ENCODE data around the gene TFF3. TPM values are rescaled to one million over a fixed set of nuclear protein-coding genes. Genes with fewer than 3 reads are reported as not detected.

The TFF3 gene
- total and polyA plus RNA-seq, 9 donors: 1.1 to 17.0 (median 2.9) TPM

DNA sequence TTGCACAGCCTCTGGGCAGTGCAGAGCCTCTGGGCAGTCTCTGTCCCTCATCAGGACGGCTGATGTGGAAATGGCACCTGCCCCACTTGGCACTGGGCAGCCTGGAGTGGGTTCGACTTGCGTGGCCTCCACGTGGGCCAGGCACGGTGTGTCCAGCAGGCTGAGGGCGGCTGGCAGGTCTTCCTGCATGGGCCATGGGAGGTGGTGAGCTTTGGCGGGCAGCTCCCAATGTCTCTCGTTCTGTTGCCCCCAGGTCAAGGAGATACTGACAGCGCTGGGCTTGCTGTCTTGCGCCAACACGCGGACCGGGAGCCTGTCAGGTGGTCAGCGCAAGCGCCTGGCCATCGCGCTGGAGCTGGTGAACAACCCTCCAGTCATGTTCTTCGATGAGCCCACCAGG, 33.2 kb downstream of the TFF3 start:
- no peaks in the 10 kb centered on the region for H3K4me1 ChIP-seq (ENCODE audit: control insufficient read depth, insufficient read depth, low read length)
- no peaks in the 10 kb centered on the region for H3K9me3 ChIP-seq (replicated peaks; ENCODE audit: control insufficient read depth, low read depth, low read length)
- WGBS (ENCODE audit: insufficient coverage): 94% methylated on average over 18 of the region's 18 CpGs
- H3K36me3 ChIP-seq (ENCODE audit: control insufficient read depth, insufficient read depth, low read length): peaks cover 1% of the 10 kb centered on the region
- no peaks in the 10 kb centered on the region for H3K27me3 ChIP-seq (ENCODE audit: control insufficient read depth, insufficient read depth, low read length)
- no peak overlapping the region for H3K4me3 ChIP-seq (ENCODE audit: low read length)
- no peak for DNase-seq
- no peak overlapping the region for H3K27ac ChIP-seq (ENCODE audit: low read length)

DNA sequence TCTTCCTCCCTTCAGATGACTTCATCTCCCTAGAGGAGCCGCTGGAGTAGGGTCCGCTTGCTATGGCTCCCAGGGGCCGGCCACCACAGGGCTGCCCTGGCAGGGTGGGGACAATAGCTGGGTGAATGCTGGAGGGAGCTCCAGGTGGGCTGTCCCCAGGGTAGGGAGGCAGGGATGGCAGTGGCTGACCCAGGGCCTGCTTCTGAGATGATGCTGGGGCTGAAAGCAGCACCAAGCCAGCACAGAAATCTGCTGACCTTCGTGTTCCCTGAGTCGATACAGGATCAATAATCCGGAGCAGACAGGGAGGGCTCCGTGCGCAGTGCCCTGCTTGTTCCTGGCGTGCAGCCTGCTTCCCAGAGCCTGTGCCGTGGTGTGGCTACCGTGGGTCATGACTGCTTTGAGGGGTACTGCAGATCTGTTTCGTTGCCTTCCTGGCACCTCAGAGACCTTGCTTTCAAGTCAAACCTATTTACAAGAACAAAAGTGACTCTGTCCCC, 34.0 kb downstream of the TFF3 start:
- WGBS (ENCODE audit: insufficient coverage): 89% methylated on average over 9 of the region's 12 CpGs
- no peak overlapping the region for H3K27ac ChIP-seq (ENCODE audit: low read length)
- no peak for DNase-seq
- H3K27me3 ChIP-seq (ENCODE audit: control insufficient read depth, insufficient read depth, low read length): no peaks in the 10 kb centered on the region
- H3K36me3 ChIP-seq (ENCODE audit: control insufficient read depth, insufficient read depth, low read length): no peaks in the 10 kb centered on the region
- no peak overlapping the region for H3K4me3 ChIP-seq (ENCODE audit: low read length)
- H3K4me1 ChIP-seq (ENCODE audit: control insufficient read depth, insufficient read depth, low read length): no peaks in the 10 kb centered on the region
- no peaks in the 10 kb centered on the region for H3K9me3 ChIP-seq (replicated peaks; ENCODE audit: control insufficient read depth, low read depth, low read length)

DNA sequence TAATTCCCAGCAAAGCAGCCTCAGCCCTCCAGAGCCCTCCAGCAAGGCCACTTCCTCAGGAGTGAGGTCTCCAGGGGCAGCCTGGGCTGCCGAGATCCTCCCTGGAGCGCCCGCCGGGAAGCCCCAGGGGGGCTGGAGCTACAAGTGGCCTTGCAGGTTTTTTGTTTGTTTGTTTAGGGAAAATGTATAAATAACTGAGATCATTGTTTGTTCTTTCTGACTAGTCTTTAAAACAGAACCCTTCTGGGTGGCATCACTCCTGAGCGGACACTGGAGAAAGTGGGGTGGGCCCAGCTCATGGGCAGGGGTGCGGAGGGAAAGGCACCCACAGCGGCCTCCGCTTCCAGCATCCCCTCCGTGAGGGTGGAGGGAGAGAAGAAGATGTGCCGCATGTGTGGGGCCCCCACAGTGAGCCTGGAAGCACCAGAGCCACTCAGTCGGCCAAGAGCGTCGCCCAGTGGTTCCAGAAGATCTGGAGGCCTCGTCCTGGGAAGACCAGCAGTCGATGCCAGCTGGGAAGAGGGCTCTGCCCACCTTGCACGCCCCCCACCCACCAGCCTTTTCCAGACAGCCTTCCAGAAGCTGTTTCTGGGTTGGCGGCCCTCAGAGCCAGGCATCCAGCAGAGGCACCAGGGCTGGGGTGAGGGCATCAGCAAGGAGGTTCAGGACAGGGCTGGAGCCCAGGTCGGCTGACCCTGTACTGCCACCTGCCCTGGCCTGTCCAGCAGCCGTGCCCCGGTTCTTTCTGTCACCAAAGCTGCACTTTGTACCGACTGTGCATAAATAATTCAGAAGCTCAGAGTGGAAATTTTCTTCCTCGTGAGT, 34.6 kb downstream of the TFF3 start:
- no peaks in the 10 kb centered on the region for H3K4me1 ChIP-seq (ENCODE audit: control insufficient read depth, insufficient read depth, low read length)
- 91% methylated on average over 19 of the region's 22 CpGs for WGBS (ENCODE audit: insufficient coverage)
- H3K27ac ChIP-seq (ENCODE audit: low read length): no peak overlapping the region
- no peaks in the 10 kb centered on the region for H3K36me3 ChIP-seq (ENCODE audit: control insufficient read depth, insufficient read depth, low read length)
- no peak overlapping the region for H3K4me3 ChIP-seq (ENCODE audit: low read length)
- H3K27me3 ChIP-seq (ENCODE audit: control insufficient read depth, insufficient read depth, low read length): no peaks in the 10 kb centered on the region
- DNase-seq: no peak
- no peaks in the 10 kb centered on the region for H3K9me3 ChIP-seq (replicated peaks; ENCODE audit: control insufficient read depth, low read depth, low read length)

DNA sequence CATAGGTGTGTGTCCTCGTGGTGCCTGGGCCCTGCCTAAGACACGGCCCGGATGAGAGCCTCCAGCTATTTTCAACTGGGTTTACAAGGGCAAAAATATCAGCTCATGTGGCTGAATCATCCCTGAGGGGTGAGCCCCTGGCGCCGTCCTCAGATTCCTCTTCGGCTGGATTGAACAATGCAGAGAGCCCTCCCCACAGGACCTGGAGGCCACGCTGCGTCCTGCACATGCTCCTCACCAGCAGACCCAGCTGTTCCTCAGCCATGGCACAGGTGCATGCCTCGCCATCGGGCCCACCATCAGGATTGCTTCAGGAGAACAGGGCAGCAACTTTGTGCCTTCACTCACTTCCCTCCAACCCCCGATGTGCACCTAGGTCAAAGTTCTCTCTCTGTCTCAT, 35.3 kb downstream of the TFF3 start:
- H3K4me1 ChIP-seq (ENCODE audit: control insufficient read depth, insufficient read depth, low read length): no peaks in the 10 kb centered on the region
- no peak overlapping the region for H3K27ac ChIP-seq (ENCODE audit: low read length)
- no peak overlapping the region for H3K4me3 ChIP-seq (ENCODE audit: low read length)
- no peaks in the 10 kb centered on the region for H3K9me3 ChIP-seq (replicated peaks; ENCODE audit: control insufficient read depth, low read depth, low read length)
- 79% methylated on average over 7 of the region's 11 CpGs for WGBS (ENCODE audit: insufficient coverage)
- no peak for DNase-seq
- H3K27me3 ChIP-seq (ENCODE audit: control insufficient read depth, insufficient read depth, low read length): no peaks in the 10 kb centered on the region
- H3K36me3 ChIP-seq (ENCODE audit: control insufficient read depth, insufficient read depth, low read length): no peaks in the 10 kb centered on the region

DNA sequence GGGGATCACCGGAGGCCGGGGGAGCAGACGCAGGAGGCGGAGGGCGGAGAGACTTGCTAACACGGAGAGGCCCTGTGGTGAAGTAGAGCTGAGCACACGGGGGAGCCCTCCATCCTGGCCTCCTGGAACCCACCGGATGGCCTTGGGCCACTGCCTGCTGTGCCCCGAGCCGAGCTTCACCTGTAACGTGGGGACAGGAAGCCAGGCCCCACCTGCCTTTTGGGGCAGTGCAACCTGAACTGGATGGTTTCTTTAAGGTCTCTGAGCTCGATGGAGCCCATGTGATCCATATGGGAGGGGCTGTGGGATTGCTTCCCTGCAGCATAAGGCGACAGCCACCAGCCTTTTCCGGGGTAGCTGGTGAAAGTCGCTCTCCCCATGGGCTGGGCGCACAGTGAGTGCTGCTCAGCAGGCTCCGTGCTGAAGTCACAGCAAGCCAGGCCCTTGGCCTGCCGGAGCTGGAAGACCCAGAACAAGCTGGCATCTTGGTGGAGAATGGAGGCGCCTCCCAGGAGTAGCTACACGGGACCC, 35.8 kb downstream of the TFF3 start:
- Histone ChIP-seq H3K4me3 (ENCODE audit: low read length) (no peak overlapping the region), H3K9me3 (replicated peaks; ENCODE audit: control insufficient read depth, low read depth, low read length) (no peaks in the 10 kb centered on the region), H3K27ac (ENCODE audit: low read length) (no peak overlapping the region), H3K27me3 (ENCODE audit: control insufficient read depth, insufficient read depth, low read length) (no peaks in the 10 kb centered on the region), H3K36me3 (ENCODE audit: control insufficient read depth, insufficient read depth, low read length) (no peaks in the 10 kb centered on the region), H3K4me1 (ENCODE audit: control insufficient read depth, insufficient read depth, low read length) (no peaks in the 10 kb centered on the region)
- DNase-seq: no peak
- WGBS (ENCODE audit: insufficient coverage): 77% methylated on average over 20 of the region's 20 CpGs

DNA sequence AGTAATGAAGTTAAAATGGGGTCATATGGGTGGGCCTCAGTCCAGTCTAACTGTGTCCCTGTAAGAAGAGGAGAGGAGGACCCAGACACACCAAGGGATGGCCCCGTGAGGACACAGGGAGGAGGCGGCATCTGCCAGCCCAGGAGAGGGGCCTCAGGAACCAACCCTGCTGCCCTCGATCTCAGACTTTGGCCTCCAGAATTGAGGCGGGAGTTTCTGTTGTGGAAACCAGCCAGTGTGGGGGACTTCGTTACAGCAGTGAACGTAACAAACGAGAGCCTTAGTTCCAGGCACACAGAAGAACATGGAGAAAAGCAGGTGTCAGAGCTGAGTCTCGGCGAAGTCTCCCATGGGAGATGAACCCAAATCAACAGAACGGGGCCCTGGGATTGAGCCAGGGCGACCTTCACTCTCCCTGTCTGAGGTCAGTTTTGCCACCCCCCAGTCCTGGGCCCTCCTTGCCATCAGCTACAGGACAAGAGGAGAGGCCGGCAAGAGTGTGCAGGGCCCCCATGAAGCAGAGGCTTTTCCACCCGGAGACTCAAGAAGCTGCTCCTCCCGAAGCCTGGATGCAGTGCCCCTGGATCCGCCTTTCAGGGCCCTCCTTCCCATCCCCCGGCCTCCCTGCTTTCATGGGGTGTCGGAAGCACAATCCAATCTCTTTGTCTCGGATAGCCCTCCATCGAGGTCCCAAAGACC, 36.6 kb downstream of the TFF3 start:
- no peak overlapping the region for H3K4me3 ChIP-seq (ENCODE audit: low read length)
- no peak overlapping the region for H3K27ac ChIP-seq (ENCODE audit: low read length)
- H3K9me3 ChIP-seq (replicated peaks; ENCODE audit: control insufficient read depth, low read depth, low read length): no peaks in the 10 kb centered on the region
- no peaks in the 10 kb centered on the region for H3K36me3 ChIP-seq (ENCODE audit: control insufficient read depth, insufficient read depth, low read length)
- DNase-seq: no peak
- H3K27me3 ChIP-seq (ENCODE audit: control insufficient read depth, insufficient read depth, low read length): no peaks in the 10 kb centered on the region
- 72% methylated on average over 19 of the region's 19 CpGs for WGBS (ENCODE audit: insufficient coverage)
- H3K4me1 ChIP-seq (ENCODE audit: control insufficient read depth, insufficient read depth, low read length): no peaks in the 10 kb centered on the region

DNA sequence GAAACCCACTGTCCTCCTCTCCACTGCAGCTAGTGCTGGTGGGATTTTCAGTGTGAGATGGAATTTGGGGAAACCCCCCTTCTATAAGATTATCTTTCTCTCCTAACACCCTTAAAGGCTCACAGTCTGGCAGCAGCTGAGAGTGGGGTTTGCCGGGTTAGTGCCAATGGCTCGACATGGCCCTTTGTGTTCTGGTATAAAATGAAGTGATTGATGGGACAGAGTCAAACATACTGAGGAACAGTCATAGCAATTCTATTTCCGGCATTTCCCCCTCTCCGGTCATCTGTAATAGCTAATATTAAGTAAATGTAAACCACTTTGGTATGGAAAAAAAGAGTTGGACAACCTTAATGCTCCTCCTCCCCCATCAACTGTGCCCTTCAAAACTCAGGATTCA, 37.6 kb downstream of the TFF3 start:
- Histone ChIP-seq H3K36me3 (ENCODE audit: control insufficient read depth, insufficient read depth, low read length) (no peaks in the 10 kb centered on the region), H3K4me1 (ENCODE audit: control insufficient read depth, insufficient read depth, low read length) (no peaks in the 10 kb centered on the region), H3K4me3 (ENCODE audit: low read length) (no peak overlapping the region), H3K27me3 (ENCODE audit: control insufficient read depth, insufficient read depth, low read length) (no peaks in the 10 kb centered on the region), H3K9me3 (replicated peaks; ENCODE audit: control insufficient read depth, low read depth, low read length) (no peaks in the 10 kb centered on the region), H3K27ac (ENCODE audit: low read length) (no peak overlapping the region)
- no CpG with 5 or more reads among the region's 4 CpGs for WGBS (ENCODE audit: insufficient coverage)
- DNase-seq: no peak

DNA sequence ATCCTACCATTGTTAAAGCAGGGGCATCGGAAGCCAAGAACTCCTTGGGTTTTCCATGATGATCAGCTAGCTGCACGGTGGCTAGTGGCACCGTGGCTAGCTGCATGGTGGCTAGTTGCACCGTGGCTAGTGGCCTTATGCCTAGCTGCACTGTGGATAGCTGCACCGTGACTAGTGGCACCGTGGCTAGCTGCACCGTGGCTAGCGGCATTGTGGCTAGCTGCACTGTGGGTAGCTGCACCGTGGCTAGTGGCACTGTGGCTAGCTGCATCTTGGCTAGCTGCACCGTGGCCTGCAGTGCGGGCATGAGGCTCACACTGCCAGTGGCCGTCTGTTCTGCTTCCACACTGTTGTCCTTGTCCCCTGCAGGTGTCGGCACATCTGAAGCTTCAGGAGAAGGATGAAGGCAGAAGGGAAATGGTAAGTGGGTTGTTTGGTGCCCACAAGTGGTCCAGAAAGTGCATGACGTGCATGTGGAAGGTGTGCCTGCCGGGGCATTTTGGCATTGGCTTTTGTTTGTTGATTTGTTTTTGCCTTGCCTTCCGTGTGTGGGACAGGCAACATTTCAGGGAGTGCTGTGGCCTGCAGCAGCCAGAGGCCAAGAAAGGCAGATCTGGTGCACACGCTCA, 38.6 kb downstream of the TFF3 start:
- Histone ChIP-seq H3K36me3 (ENCODE audit: control insufficient read depth, insufficient read depth, low read length) (no peaks in the 10 kb centered on the region), H3K4me1 (ENCODE audit: control insufficient read depth, insufficient read depth, low read length) (no peaks in the 10 kb centered on the region), H3K4me3 (ENCODE audit: low read length) (no peak overlapping the region), H3K27me3 (ENCODE audit: control insufficient read depth, insufficient read depth, low read length) (no peaks in the 10 kb centered on the region), H3K9me3 (replicated peaks; ENCODE audit: control insufficient read depth, low read depth, low read length) (no peaks in the 10 kb centered on the region), H3K27ac (ENCODE audit: low read length) (no peak overlapping the region)
- WGBS (ENCODE audit: insufficient coverage): 89% methylated on average over 17 of the region's 17 CpGs
- no peak for DNase-seq

DNA sequence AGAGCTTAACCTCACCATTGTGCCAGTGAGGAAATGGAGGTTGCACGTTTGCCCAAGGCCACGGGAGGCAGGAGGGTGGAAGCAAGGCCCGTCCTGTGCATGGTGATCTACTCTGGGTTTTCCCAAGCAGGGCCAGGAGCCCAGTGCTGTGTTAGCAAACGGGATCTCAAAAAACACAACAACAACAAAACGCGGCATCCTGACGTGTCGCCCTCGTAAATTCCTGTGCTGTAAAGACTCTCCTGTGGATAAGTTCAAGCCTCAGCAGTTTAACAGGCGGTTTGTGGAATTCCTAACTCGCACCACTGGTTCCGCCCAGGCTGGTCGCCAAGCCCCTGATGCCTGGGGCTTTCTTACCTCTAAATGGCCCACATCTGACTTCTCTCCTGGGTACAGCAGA, 39.1 kb downstream of the TFF3 start:
- Histone ChIP-seq H3K4me1 (ENCODE audit: control insufficient read depth, insufficient read depth, low read length) (no peaks in the 10 kb centered on the region), H3K27ac (ENCODE audit: low read length) (no peak overlapping the region), H3K9me3 (replicated peaks; ENCODE audit: control insufficient read depth, low read depth, low read length) (no peaks in the 10 kb centered on the region), H3K36me3 (ENCODE audit: control insufficient read depth, insufficient read depth, low read length) (no peaks in the 10 kb centered on the region), H3K27me3 (ENCODE audit: control insufficient read depth, insufficient read depth, low read length) (no peaks in the 10 kb centered on the region), H3K4me3 (ENCODE audit: low read length) (no peak overlapping the region)
- DNase-seq: no peak
- WGBS (ENCODE audit: insufficient coverage): 32% methylated on average over 12 of the region's 13 CpGs

DNA sequence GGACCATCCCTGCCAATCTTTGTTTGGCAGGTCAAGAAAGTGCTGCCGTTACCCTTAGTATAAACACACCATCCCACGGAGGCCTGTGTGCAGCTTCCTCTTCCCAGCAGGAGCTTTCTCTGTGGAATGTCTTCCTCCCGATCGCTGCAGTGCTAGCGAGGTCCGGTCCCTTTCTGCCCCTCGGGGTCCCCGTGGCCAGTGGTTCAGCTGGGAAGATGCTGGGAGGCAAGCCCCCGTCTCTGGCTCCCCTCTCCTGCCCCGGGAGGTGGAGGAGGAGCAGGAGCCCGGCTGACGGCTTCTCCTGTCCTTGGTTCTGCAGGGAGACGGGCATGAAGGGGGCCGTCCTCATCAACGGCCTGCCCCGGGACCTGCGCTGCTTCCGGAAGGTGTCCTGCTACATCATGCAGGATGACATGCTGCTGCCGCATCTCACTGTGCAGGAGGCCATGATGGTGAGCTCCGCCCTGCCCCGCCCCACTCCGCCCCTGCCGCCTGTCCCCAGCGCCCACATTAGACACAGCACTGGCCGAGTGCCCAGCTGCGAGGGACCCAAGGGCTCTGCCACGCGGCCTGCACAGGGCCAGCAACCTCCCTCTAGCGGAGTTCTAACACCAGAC, 42.1 kb downstream of the TFF3 start:
- H3K27ac ChIP-seq (ENCODE audit: low read length): no peak overlapping the region
- no peaks in the 10 kb centered on the region for H3K4me1 ChIP-seq (ENCODE audit: control insufficient read depth, insufficient read depth, low read length)
- no peak for DNase-seq
- H3K27me3 ChIP-seq (ENCODE audit: control insufficient read depth, insufficient read depth, low read length): no peaks in the 10 kb centered on the region
- H3K9me3 ChIP-seq (replicated peaks; ENCODE audit: control insufficient read depth, low read depth, low read length): no peaks in the 10 kb centered on the region
- no peak overlapping the region for H3K4me3 ChIP-seq (ENCODE audit: low read length)
- WGBS (ENCODE audit: insufficient coverage): 76% methylated on average over 17 of the region's 29 CpGs
- no peaks in the 10 kb centered on the region for H3K36me3 ChIP-seq (ENCODE audit: control insufficient read depth, insufficient read depth, low read length)

Measured in muscle of leg (tissue), 11 donors.